Ovary (tissue), 3 donors: ENCODE data around the gene TBC1D16.

Experiments
- CTCF ChIP-seq, 3 donors: fragments of 450-650 bp in 2 of 3; fragments of 200-600 bp in 1 of 3; IDR thresholded peaks; one replicate each; pipeline versions ENCODE4 v1.5.1 to v1.8.0; 2016 to 2022; ENCODE audit warnings: antibody characterized with exemption in 3 of 3, mild to moderate bottlenecking in 1 of 3
- EP300 ChIP-seq: sonication (generic); formaldehyde crosslinking; IDR thresholded peaks from one replicate; pipeline ENCODE4 v1.6.1; 2017; ENCODE audit warnings: antibody characterized with exemption
- donor health status: DM: no; HTN: no; CAD: no.

GRCh38 chr17:79980246-79981043, 55.2 kb downstream of the TBC1D16 start:
- TF ChIP-seq CTCF (IDR thresholded peaks at IDR 0.05) (no peak), EP300 (no peak)
